Right renal cortex interstitium (tissue), 3 donors: ENCODE measurements around the gene IGSF9B. TPM values are rescaled to one million over a fixed set of nuclear protein-coding genes. Genes with fewer than 3 reads are reported as not detected.

Experiments used
- DNase-seq, 3 donors: peaks; one replicate each; pipeline ENCODE4 v3.0.0-alpha.2; 2013; ENCODE audit warnings: low read depth in 3 of 3, low spot score in 2 of 3
- polyA plus RNA-seq, 3 donors: library from polyadenylated mRNA; unstranded; fragments of 120-200 nt; gene quantifications; one replicate each; pipeline ENCODE4 v1.2.1, GENCODE V29; 2013; ENCODE audit not compliant: insufficient read length in 3 of 3

Gene IGSF9B
- polyA plus RNA-seq, 3 donors: 3.8 to 6.0 (median 4.8) TPM

DNA sequence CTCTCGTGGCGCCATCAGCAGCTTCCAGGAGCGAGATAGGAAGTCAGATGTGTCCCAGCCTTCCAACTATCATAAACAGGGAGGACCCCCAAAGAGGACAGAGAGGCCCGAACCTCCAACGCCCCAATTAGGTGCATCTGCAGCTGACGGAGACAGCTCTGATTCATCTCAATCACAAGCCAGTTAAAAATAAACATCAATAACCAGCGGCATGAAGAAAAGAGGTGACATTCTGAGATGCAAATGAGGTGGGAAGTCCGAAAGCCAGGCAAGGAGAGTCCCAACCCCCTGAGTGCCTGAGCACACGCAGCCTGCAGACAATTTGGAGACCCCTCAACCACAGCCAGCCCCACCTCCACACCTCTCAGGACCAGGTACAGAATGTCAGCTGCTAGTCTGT is 28.1 kb upstream of the IGSF9B start:
- no peak for DNase-seq

DNA sequence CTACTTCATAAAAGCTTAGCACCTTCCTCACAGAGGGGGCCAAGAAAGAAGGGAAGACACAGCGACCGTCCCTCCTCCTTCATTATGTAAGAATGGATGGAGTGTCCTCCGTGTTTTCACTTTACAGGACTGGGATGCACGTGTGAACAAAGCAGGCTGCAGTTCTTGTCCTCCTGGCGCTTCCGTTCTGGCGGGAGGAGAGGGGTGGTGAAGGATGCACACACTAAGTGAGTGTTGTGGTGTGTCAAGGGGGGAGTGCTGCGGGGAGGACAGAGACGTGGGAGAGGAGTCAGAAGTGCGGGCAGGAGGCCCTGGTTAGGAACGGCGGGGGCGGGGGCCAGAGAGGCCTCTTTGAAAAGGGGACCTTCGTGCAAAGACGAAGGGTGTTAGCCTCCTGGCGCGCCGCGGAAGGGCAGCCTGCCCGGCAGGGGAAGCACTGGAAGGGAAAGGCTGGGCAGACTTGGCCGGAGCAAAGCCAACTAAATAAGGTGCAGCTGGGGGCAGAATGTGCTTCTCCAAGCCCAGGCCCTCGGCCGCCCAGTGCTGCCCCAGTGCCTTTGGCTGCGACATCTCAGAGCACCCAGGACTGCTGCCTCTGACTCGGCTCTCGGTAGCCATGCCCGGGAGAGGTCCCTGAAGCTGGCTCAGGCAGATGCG is 27.0 kb upstream of the IGSF9B start:
- no peak for DNase-seq

- no peak for DNase-seq
Measured at GRCh38 chr11:133982876-133983275, 26.1 kb upstream of the IGSF9B start.

- no peak for DNase-seq
Measured at GRCh38 chr11:133982151-133982550, 25.4 kb upstream of the IGSF9B start.

GRCh38 chr11:133981156-133981555 is 24.4 kb upstream of the IGSF9B start:
- DNase-seq: no peak

DNA sequence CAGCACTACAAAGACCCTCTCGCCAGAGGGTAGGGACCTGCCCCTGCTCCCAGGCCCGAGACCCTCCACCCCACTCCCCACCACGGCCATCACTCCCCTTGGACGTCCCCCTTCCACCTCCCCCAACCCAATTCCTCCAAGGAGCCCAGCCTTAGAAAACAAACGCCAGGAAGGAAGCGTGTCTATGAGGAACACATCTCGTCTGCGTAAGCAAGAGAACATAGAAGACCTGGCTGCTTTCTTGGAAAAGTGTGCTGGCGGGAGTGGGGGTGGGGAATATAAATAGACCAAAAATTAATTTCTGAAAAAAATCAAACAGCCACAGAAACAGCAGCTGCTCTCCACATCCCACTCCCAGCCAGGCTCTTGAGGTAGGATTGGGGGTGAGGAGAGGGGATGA is 23.9 kb upstream of the IGSF9B start:
- no peak for DNase-seq

- DNase-seq: no peak
Measured at GRCh38 chr11:133978794-133979193, 22.0 kb upstream of the IGSF9B start.

GRCh38 chr11:133977067-133977677 is 20.4 kb upstream of the IGSF9B start:
- no peak for DNase-seq

DNA sequence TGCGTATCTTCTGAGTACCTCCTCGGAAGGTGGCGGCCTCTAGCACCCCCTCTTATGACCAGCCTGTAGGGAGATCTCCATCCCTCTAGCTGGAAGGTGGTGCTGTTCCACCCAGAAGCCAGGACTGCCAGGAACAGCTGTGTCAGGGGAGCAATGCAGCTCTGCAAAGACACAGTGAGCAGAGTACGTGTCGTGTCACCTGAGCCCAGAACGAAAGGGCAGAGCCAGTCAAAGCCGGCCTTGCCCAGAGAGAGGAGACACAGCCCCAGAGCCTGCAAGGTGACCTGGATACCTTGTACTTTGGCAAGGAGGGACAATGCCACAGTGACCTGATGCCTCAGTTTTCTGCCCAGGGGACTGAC is 18.7 kb upstream of the IGSF9B start:
- no peak for DNase-seq

- DNase-seq: no peak
Measured at GRCh38 chr11:133974836-133975487, 18.2 kb upstream of the IGSF9B start.

GRCh38 chr11:133971881-133972280 is 15.1 kb upstream of the IGSF9B start:
- DNase-seq: no peak

GRCh38 chr11:133969112-133969511 is 12.3 kb upstream of the IGSF9B start:
- no peak for DNase-seq

DNA sequence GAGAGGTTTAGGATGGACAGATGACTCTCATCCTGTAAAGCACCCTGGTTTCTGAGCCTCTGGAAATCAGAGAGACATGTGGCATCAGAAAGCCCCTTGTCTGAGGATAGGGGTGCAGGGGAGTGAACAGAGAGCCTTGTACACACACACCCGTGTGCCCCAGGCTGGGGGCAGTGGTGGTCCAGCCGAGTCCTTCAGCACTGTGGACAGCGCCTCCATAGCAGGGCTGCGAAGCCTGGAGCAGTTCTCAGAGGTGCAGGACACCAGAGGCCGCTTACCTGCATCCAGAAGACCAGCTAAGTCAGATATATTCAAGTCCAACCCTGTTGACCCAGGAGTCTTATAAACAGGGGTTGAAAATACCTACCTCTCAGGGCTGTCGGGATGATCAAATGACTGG is 11.5 kb upstream of the IGSF9B start:
- DNase-seq: no peak

GRCh38 chr11:133967599-133968238 is 11.0 kb upstream of the IGSF9B start:
- DNase-seq: no peak

- no peak for DNase-seq
Measured at GRCh38 chr11:133966921-133967598, 10.3 kb upstream of the IGSF9B start.

DNA sequence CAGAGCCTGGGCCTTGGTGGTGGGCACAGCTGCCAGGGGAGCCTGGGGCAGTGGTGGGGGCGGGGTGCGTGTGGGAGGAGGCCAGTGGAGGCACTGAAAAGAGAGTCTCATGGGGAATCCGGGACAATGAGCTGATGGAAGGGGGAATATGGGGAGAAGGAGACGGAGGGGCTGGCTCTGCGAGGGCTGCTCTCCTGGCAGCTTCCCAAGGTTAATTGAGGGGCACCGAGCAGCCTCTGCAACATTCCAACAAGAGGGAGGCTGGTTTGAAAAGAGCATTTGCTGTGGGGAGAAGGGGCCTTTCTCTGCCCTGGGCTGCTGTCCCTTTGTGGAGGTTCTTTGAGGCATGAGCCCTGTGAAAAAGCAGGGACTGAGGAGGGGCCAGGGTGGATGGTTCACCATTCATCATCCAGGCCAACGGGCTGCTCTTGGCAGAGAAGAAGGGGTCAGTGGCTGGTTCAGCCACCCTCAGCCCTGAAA is 9.4 kb upstream of the IGSF9B start:
- no peak for DNase-seq

- no peak for DNase-seq
Measured at GRCh38 chr11:133965031-133965601, 8.3 kb upstream of the IGSF9B start.

DNA sequence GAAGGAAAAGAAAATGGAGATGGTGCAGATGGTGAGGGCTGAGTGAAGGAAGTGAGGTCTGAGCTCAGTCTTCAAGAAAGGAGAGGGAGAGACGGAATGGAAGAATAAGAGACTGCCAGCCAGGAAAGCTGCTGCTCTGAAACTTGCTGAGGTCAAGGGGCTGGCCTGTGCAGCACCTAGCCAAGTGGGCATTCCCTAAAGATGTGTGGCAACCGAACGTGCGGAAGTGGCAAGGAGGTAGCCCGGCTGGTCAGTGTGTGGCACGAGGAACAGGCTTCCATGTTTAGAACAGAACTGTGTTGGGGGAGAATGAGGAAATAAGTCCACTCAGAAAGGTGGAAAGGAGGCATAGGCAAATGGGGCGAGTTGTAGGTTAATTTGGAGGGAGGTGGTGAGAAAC is 7.6 kb upstream of the IGSF9B start:
- no peak for DNase-seq

DNA sequence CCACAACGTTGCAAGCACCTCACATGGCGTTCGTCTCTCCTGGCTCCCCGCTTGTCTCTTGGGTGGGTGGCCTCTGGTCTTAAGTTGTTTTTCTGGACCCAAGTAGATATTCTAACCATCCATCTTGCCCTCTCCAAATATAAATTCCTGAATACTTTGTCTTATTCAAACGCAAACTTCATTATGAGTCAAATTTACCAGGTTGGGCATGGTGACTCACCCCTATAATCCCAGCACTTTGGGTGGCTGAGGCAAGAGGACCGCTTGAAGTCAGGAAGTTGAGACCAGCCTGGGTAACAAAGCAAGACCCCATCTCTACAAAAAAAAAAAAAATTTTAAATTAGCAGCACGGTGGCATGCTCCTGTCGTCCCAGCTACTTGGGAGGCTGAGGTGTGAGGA is 5.1 kb upstream of the IGSF9B start:
- no peak for DNase-seq

DNA sequence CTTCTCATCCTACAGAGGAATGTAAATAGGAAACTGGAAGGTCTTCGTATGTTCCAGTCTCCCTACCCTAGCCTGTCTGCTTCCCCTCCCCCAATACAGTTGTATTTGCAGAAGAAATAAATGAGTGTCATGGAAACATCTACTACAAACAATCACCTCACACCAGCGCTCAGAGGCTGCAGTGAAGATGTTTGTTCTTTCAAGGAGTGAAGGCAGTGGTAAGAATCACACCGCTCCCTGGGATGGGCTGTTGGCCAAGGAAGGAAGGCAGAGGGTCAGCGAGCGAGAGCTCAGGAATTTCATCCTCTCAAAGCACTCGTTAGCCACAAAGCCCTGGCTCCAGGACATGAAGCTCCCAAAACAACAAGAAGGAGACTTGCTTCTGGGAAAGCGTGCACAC is 1.1 kb upstream of the IGSF9B start:
- DNase-seq: no peak

GRCh38 chr11:133955945-133956421 is 785 bp downstream of the IGSF9B start:
- DNase-seq: no peak
